Vagina (tissue), 2 donors: ENCODE measurements around the gene PPT2. TPM values are rescaled to one million over a fixed set of nuclear protein-coding genes. Genes with fewer than 3 reads are reported as not detected.

Experiments used
- DNase-seq, 2 donors: peaks; one replicate each; pipeline ENCODE4 v3.0.0-alpha.2; 2017; ENCODE audit errors: extremely low spot score in 2 of 2
- H3K27ac ChIP-seq: fragments of 200-600 bp; sonication (generic); one replicate; pipeline ENCODE4 v1.5.1; 2019
- H3K27me3 ChIP-seq: fragments of 200-600 bp; sonication (generic); one replicate; pipeline ENCODE4 v1.5.1; 2019
- H3K36me3 ChIP-seq, 2 donors: fragments of 200-600 bp; sonication (generic); one replicate each; pipeline ENCODE4 v1.5.1; 2017 to 2019
- H3K4me1 ChIP-seq: fragments of 200-600 bp; sonication (generic); one replicate; pipeline ENCODE4 v1.5.1; 2019
- H3K4me3 ChIP-seq, 2 donors: fragments of 200-600 bp; sonication (generic); 1 replicate in 1 of 2; 2 replicates in 1 of 2; pipeline ENCODE4 v1.5.1; 2016 to 2019
- H3K9me3 ChIP-seq: fragments of 200-600 bp; sonication (generic); one replicate; pipeline ENCODE4 v1.5.1; 2019
- CTCF ChIP-seq, 3 experiments: fragments of 450-650 bp in 2 of 3; fragments of 200-600 bp in 1 of 3; sonication (generic) in 1 of 3; IDR thresholded peaks; one replicate each; pipeline ENCODE4 v1.5.1; 2017 to 2019; ENCODE audit warnings: antibody characterized with exemption in 3 of 3, mild to moderate bottlenecking in 2 of 3, moderate library complexity in 2 of 3
- POLR2A ChIP-seq, 2 donors: fragments of 450-650 bp; IDR thresholded peaks; one replicate each; pipeline ENCODE4 v1.6.1; 2017; ENCODE audit warnings: antibody characterized with exemption in 2 of 2, mild to moderate bottlenecking in 2 of 2, moderate library complexity in 2 of 2
- POLR2AphosphoS5 ChIP-seq, 2 donors: sonication (generic); formaldehyde crosslinking; IDR thresholded peaks; one replicate each; pipeline ENCODE4 v1.9.0; 2017; ENCODE audit warnings: antibody characterized with exemption in 2 of 2, mild to moderate bottlenecking in 2 of 2, low read depth in 1 of 2; ENCODE audit not compliant: insufficient read depth in 1 of 2
- intact Hi-C: fragments of 100-400 bp; cut with DNase I; formaldehyde crosslinking; loops from one replicate; pipeline ENCODE4 v1.15.1; 2023
- total RNA-seq: library from RNA; depleted of rRNA; stranded (reverse); fragments of >200 nt; gene quantifications from one replicate; pipeline ENCODE4 v1.2.3, GENCODE V29; 2016

Gene PPT2
- total RNA-seq, 1 donor from 2014 or later = 31.9 TPM

- DNase-seq = no peak
- H3K4me3 ChIP-seq = peak overlapping the region in 1 of 2 donors; percentile 3
- peaks cover 33% of the 10 kb centered on the region for H3K4me1 ChIP-seq
- intact Hi-C loops = no loop called here
- no peak overlapping the region for H3K27ac ChIP-seq
- H3K36me3 ChIP-seq = peaks cover 0 to 6% of the 10 kb centered on the region in 2 donors
- TF ChIP-seq POLR2AphosphoS5 (IDR thresholded peaks at IDR 0.05; ENCODE audit: insufficient read depth in 1 of 2, low read depth in 1 of 2) (no peak), CTCF (IDR thresholded peaks at IDR 0.05) (no peak), POLR2A (IDR thresholded peaks at IDR 0.05) (no peak)
- H3K9me3 ChIP-seq = no peaks in the 10 kb centered on the region
- no peaks in the 10 kb centered on the region for H3K27me3 ChIP-seq
These were observed 4.7 kb upstream of the PPT2 start for GRCh38 chr6:32149092-32149755.

GRCh38 chr6:32149932-32150870 lies 3.7 kb upstream of the PPT2 start:
- H3K36me3 ChIP-seq = peaks cover 0 to 6% of the 10 kb centered on the region in 2 donors
- TF ChIP-seq CTCF (IDR thresholded peaks at IDR 0.05) (no peak), POLR2AphosphoS5 (IDR thresholded peaks at IDR 0.05; ENCODE audit: insufficient read depth in 1 of 2, low read depth in 1 of 2) (no peak), POLR2A (IDR thresholded peaks at IDR 0.05) (no peak)
- no peaks in the 10 kb centered on the region for H3K27me3 ChIP-seq
- H3K4me1 ChIP-seq = peaks cover 42% of the 10 kb centered on the region
- DNase-seq = no peak
- H3K9me3 ChIP-seq = no peaks in the 10 kb centered on the region
- intact Hi-C loops = loop anchor here (5.0 kb wide), 1 partner anchor 33 kb away; no protein-coding TSS in a partner anchor
- peak overlapping the region; percentile 53 for H3K27ac ChIP-seq
- peak overlapping the region; percentile 75 to 88 for H3K4me3 ChIP-seq

GRCh38 chr6:32151181-32151862 lies 2.6 kb upstream of the PPT2 start:
- Histone ChIP-seq H3K36me3 (peaks cover 0 to 15% of the 10 kb centered on the region in 2 donors), H3K4me1 (peaks cover 49% of the 10 kb centered on the region), H3K27me3 (no peaks in the 10 kb centered on the region), H3K9me3 (no peaks in the 10 kb centered on the region), H3K4me3 (peak overlapping the region; percentile 75 to 88), H3K27ac (peak overlapping the region; percentile 94)
- TF ChIP-seq POLR2AphosphoS5 (IDR thresholded peaks at IDR 0.05; ENCODE audit: insufficient read depth in 1 of 2, low read depth in 1 of 2) = no peak
- no peak for TF ChIP-seq POLR2A (IDR thresholded peaks at IDR 0.05)
- no peak for DNase-seq
- intact Hi-C loops = loop anchor here (5.0 kb wide), 1 partner anchor 34 kb away; no protein-coding TSS in a partner anchor

- H3K36me3 ChIP-seq = peaks cover 0 to 23% of the 10 kb centered on the region in 2 donors
- H3K27me3 ChIP-seq = no peaks in the 10 kb centered on the region
- peak within 1 kb of the TSS; percentile 75 to 88 for H3K4me3 ChIP-seq
- intact Hi-C loops = loop anchor here (5.0 kb wide), 1 partner anchor 35 kb away; no protein-coding TSS in a partner anchor
- H3K27ac ChIP-seq = peak within 1 kb of the TSS; percentile 94
- H3K4me1 ChIP-seq = peaks cover 49% of the 10 kb centered on the region
- no peak for DNase-seq
- H3K9me3 ChIP-seq = no peaks in the 10 kb centered on the region
- no peak for TF ChIP-seq POLR2A (IDR thresholded peaks at IDR 0.05)
- TF ChIP-seq CTCF (IDR thresholded peaks at IDR 0.05) = no peak
- TF ChIP-seq POLR2AphosphoS5 (IDR thresholded peaks at IDR 0.05; ENCODE audit: insufficient read depth in 1 of 2, low read depth in 1 of 2) = no peak
These were observed 1.8 kb upstream of the PPT2 start, which contains the start of gene PRRT1 for GRCh38 chr6:32151863-32152768. Gene PRRT1, minus strand, starts transcription at chr6:32151939. Its CDS starts 112 bp downstream, at chr6:32151827.
